ENCODE results near the gene CNTN5. TPM values are rescaled to one million over a fixed set of nuclear protein-coding genes. Genes with fewer than 3 reads are reported as not detected.

CNTN5 gene
- polyA plus RNA-seq, 1 donor (not counting 4 experiments of a cell fraction or from before 2014, with no cell fraction given), result not detected

GRCh38 chr11:100080381-100080780 is 1059.6 kb downstream of the CNTN5 start:
- H3K27me3 ChIP-seq (ENCODE audit: control insufficient read depth, extremely low read depth, insufficient read depth, low read length), result no peaks in the 10 kb centered on the region
- TF ChIP-seq CTCF (optimal IDR thresholded peaks at IDR 0.05 in 1 of 3, IDR thresholded peaks at IDR 0.05 in 1 of 3, conservative IDR thresholded peaks at IDR 0.05 in 1 of 3; ENCODE audit: extremely low read depth in 1 of 3, insufficient read depth in 2 of 3, low read length in 3 of 3) (no peak), EZH2 (IDR thresholded peaks at IDR 0.05; ENCODE audit: low read length) (no peak)
- H3K4me2 ChIP-seq (ENCODE audit: control insufficient read depth, extremely low read depth, insufficient read depth, low read depth, low read length), result no peak overlapping the region
- no peak overlapping the region for H3K9ac ChIP-seq (ENCODE audit: control insufficient read depth, extremely low read depth, insufficient read depth, low read length)
- no peaks in the 10 kb centered on the region for H3K79me2 ChIP-seq (ENCODE audit: control insufficient read depth, insufficient read depth, low read length)
- FAIRE-seq (no peak), DNase-seq (ENCODE audit: low read depth, low spot score) (no peak)
- H3K4me3 ChIP-seq (ENCODE audit: control insufficient read depth in 2 of 3, extremely low read depth in 1 of 3, insufficient read depth in 2 of 3, low read depth in 1 of 3, low read length in 3 of 3), result no peak overlapping the region
- H2AFZ ChIP-seq (ENCODE audit: control insufficient read depth, low read length), result no peak overlapping the region
- no peaks in the 10 kb centered on the region for H3K9me1 ChIP-seq (ENCODE audit: control insufficient read depth, extremely low read depth, insufficient read depth, low read length)
- H3K27ac ChIP-seq (ENCODE audit: control insufficient read depth, insufficient read depth, low read length), result no peak overlapping the region
- dilution Hi-C loops (cut with MboI; ENCODE audit: extremely low pct_ligation_motif_present, low sequenced_read_pairs), result no loop called here
- no peaks in the 10 kb centered on the region for H3K9me3 ChIP-seq (ENCODE audit: control insufficient read depth, low read depth, low read length)
- no peaks in the 10 kb centered on the region for H3K4me1 ChIP-seq (ENCODE audit: control insufficient read depth, extremely low read depth, insufficient read depth, low read length)
- H4K20me1 ChIP-seq (ENCODE audit: control insufficient read depth, extremely low read depth, insufficient read depth, low read length), result no peaks in the 10 kb centered on the region
- H3K36me3 ChIP-seq (ENCODE audit: control insufficient read depth in 2 of 2, extremely low read depth in 1 of 2, insufficient read depth in 2 of 2, low read length in 2 of 2), result no peaks in the 10 kb centered on the region

- Histone ChIP-seq H3K27me3 (ENCODE audit: control insufficient read depth, extremely low read depth, insufficient read depth, low read length) (no peaks in the 10 kb centered on the region), H2AFZ (ENCODE audit: control insufficient read depth, low read length) (no peak overlapping the region), H3K9me3 (ENCODE audit: control insufficient read depth, low read depth, low read length) (no peaks in the 10 kb centered on the region), H3K4me3 (ENCODE audit: control insufficient read depth in 2 of 3, extremely low read depth in 1 of 3, insufficient read depth in 2 of 3, low read depth in 1 of 3, low read length in 3 of 3) (no peak overlapping the region), H3K4me2 (ENCODE audit: control insufficient read depth, extremely low read depth, insufficient read depth, low read depth, low read length) (no peak overlapping the region), H3K9ac (ENCODE audit: control insufficient read depth, extremely low read depth, insufficient read depth, low read length) (no peak overlapping the region), H3K9me1 (ENCODE audit: control insufficient read depth, extremely low read depth, insufficient read depth, low read length) (no peaks in the 10 kb centered on the region), H3K27ac (ENCODE audit: control insufficient read depth, insufficient read depth, low read length) (no peak overlapping the region), H4K20me1 (ENCODE audit: control insufficient read depth, extremely low read depth, insufficient read depth, low read length) (no peaks in the 10 kb centered on the region), H3K79me2 (ENCODE audit: control insufficient read depth, insufficient read depth, low read length) (no peaks in the 10 kb centered on the region), H3K36me3 (ENCODE audit: control insufficient read depth in 2 of 2, extremely low read depth in 1 of 2, insufficient read depth in 2 of 2, low read length in 2 of 2) (no peaks in the 10 kb centered on the region), H3K4me1 (ENCODE audit: control insufficient read depth, extremely low read depth, insufficient read depth, low read length) (no peaks in the 10 kb centered on the region)
- no peak for FAIRE-seq
- no peak for TF ChIP-seq EZH2 (IDR thresholded peaks at IDR 0.05; ENCODE audit: low read length)
- no peak for TF ChIP-seq CTCF (optimal IDR thresholded peaks at IDR 0.05 in 1 of 3, IDR thresholded peaks at IDR 0.05 in 1 of 3, conservative IDR thresholded peaks at IDR 0.05 in 1 of 3; ENCODE audit: extremely low read depth in 1 of 3, insufficient read depth in 2 of 3, low read length in 3 of 3)
- no peak for DNase-seq (ENCODE audit: low read depth, low spot score)
- dilution Hi-C loops (cut with MboI; ENCODE audit: extremely low pct_ligation_motif_present, low sequenced_read_pairs), result no loop called here
Observed at GRCh38 chr11:100080821-100081220, 1060.1 kb downstream of the CNTN5 start.
